ENCODE measurements around the gene TRIM44.

TRIM44 gene

DNA sequence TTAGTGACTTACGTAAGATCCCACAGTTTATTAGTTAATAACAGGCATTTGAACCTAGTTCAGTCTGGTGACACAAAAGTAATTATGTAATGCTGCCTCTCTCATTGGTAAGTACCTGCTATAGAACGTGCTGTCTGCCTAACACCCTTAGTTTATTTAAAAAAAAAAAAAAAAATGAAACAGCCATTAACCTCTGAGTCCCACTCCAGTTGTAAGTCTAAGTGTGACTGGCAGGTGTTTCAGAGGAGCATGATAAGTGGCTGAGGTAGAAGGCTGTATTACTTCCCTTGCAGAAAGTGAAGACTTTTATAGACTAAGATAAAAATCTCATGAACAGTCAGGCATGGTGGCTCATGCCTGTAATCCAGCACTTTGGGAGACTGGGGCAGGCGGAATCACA lies 140.5 kb downstream of the TRIM44 start:
- Histone ChIP-seq H3K4me1 (ENCODE audit: control insufficient read depth in 5 of 5, insufficient read depth in 5 of 5, low read length in 5 of 5) (peaks cover 0 to 11% (median 0%) of the 10 kb centered on the region in 5 donors), H3K27me3 (ENCODE audit: control insufficient read depth in 5 of 5, insufficient read depth in 4 of 5, low read length in 5 of 5) (no peaks in the 10 kb centered on the region), H3K27ac (ENCODE audit: low read depth, low read length) (no peak overlapping the region), H3K9me3 (ENCODE audit: control insufficient read depth in 5 of 5, low read length in 5 of 5) (no peaks in the 10 kb centered on the region), H3K36me3 (ENCODE audit: control insufficient read depth in 5 of 5, insufficient read depth in 5 of 5, low read length in 5 of 5) (peaks cover 3 to 11% (median 5%) of the 10 kb centered on the region in 5 donors), H3K9ac (ENCODE audit: low read length in 5 of 5) (no peak overlapping the region), H3K4me3 (ENCODE audit: low read depth in 1 of 5, low read length in 5 of 5) (no peak overlapping the region)

- Histone ChIP-seq H3K9ac (ENCODE audit: low read length in 5 of 5) (no peak overlapping the region), H3K36me3 (ENCODE audit: control insufficient read depth in 5 of 5, insufficient read depth in 5 of 5, low read length in 5 of 5) (peaks cover 3 to 15% (median 5%) of the 10 kb centered on the region in 5 donors), H3K4me1 (ENCODE audit: control insufficient read depth in 5 of 5, insufficient read depth in 5 of 5, low read length in 5 of 5) (peaks cover 0 to 11% (median 0%) of the 10 kb centered on the region in 5 donors), H3K27me3 (ENCODE audit: control insufficient read depth in 5 of 5, insufficient read depth in 4 of 5, low read length in 5 of 5) (no peaks in the 10 kb centered on the region), H3K4me3 (ENCODE audit: low read depth in 1 of 5, low read length in 5 of 5) (no peak overlapping the region), H3K27ac (ENCODE audit: low read depth, low read length) (no peak overlapping the region), H3K9me3 (ENCODE audit: control insufficient read depth in 5 of 5, low read length in 5 of 5) (no peaks in the 10 kb centered on the region)
These were observed 142.0 kb downstream of the TRIM44 start for GRCh38 chr11:35804451-35805040.

DNA sequence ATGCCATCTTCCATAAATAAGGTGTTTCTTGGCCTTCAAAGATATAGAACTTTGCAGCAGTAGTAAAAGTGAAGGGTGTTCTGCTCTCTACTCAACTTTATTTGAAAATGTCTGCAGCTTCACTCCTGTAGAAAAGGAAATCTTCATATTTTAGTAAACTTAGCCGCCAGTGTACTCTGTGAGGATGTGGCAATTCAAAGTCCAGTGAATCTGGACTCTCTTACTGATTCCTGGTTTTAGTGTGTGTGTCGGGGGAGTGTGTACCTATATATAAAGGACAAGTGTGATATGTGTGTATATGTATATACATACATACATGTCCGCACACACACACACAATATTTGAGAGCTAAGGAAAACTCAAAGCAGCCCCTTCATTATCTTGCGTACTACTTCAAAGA lies 147.0 kb downstream of the TRIM44 start:
- peaks cover 0 to 17% (median 5%) of the 10 kb centered on the region in 5 donors for H3K4me1 ChIP-seq (ENCODE audit: control insufficient read depth in 5 of 5, insufficient read depth in 5 of 5, low read length in 5 of 5)

DNA sequence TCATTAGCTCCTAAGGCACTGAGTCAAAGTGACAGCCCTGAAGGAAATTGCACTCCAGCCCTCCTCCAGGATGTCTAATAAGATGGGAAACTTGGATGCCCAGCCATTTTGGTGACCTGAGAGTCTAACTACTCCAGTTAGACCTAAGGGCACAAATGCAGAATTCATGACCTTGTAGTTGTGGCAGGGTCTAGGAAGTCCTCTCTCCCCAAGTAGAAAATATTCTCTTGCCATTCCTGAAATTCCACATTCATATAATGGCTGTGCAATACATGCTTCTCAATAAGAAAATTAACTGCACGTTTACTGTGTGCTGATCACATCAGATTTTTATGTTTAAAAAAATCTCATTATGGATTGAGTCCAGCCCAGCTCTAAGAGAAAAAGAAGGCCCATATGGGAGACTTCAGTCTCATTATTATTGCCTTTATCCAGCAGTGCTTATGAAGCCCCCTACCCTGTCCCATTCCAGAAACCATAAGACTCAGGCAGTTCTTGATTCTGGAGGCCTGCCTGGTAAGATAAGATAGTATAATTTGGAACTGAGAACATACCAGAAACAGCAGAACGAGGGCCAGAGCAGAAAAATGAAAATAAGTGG lies 147.6 kb downstream of the TRIM44 start:
- Histone ChIP-seq H3K27me3 (ENCODE audit: control insufficient read depth in 5 of 5, insufficient read depth in 4 of 5, low read length in 5 of 5) (no peaks in the 10 kb centered on the region), H3K27ac (ENCODE audit: low read depth, low read length) (no peak overlapping the region), H3K36me3 (ENCODE audit: control insufficient read depth in 5 of 5, insufficient read depth in 5 of 5, low read length in 5 of 5) (peaks cover 3 to 15% (median 5%) of the 10 kb centered on the region in 5 donors), H3K4me3 (ENCODE audit: low read depth in 1 of 5, low read length in 5 of 5) (no peak overlapping the region), H3K9ac (ENCODE audit: low read length in 5 of 5) (no peak overlapping the region), H3K4me1 (ENCODE audit: control insufficient read depth in 5 of 5, insufficient read depth in 5 of 5, low read length in 5 of 5) (peaks cover 0 to 23% (median 11%) of the 10 kb centered on the region in 5 donors), H3K9me3 (ENCODE audit: control insufficient read depth in 5 of 5, low read length in 5 of 5) (no peaks in the 10 kb centered on the region)

More for the DNA sequence above, 147.0 kb downstream of the TRIM44 start:
- Histone ChIP-seq H3K27ac (ENCODE audit: low read depth, low read length) (no peak overlapping the region), H3K27me3 (ENCODE audit: control insufficient read depth in 5 of 5, insufficient read depth in 4 of 5, low read length in 5 of 5) (no peaks in the 10 kb centered on the region), H3K9me3 (ENCODE audit: control insufficient read depth in 5 of 5, low read length in 5 of 5) (no peaks in the 10 kb centered on the region), H3K36me3 (ENCODE audit: control insufficient read depth in 5 of 5, insufficient read depth in 5 of 5, low read length in 5 of 5) (peaks cover 3 to 15% (median 5%) of the 10 kb centered on the region in 5 donors), H3K4me3 (ENCODE audit: low read depth in 1 of 5, low read length in 5 of 5) (no peak overlapping the region), H3K9ac (ENCODE audit: low read length in 5 of 5) (no peak overlapping the region)

GRCh38 chr11:35811783-35812182 lies 149.2 kb downstream of the TRIM44 start:
- Histone ChIP-seq H3K9me3 (ENCODE audit: control insufficient read depth in 5 of 5, low read length in 5 of 5) (no peaks in the 10 kb centered on the region), H3K4me1 (ENCODE audit: control insufficient read depth in 5 of 5, insufficient read depth in 5 of 5, low read length in 5 of 5) (peaks cover 2 to 35% (median 19%) of the 10 kb centered on the region in 5 donors), H3K27ac (ENCODE audit: low read depth, low read length) (no peak overlapping the region), H3K9ac (ENCODE audit: low read length in 5 of 5) (no peak overlapping the region), H3K27me3 (ENCODE audit: control insufficient read depth in 5 of 5, insufficient read depth in 4 of 5, low read length in 5 of 5) (no peaks in the 10 kb centered on the region), H3K4me3 (ENCODE audit: low read depth in 1 of 5, low read length in 5 of 5) (no peak overlapping the region), H3K36me3 (ENCODE audit: control insufficient read depth in 5 of 5, insufficient read depth in 5 of 5, low read length in 5 of 5) (peaks cover 0 to 10% (median 0%) of the 10 kb centered on the region in 5 donors)

DNA sequence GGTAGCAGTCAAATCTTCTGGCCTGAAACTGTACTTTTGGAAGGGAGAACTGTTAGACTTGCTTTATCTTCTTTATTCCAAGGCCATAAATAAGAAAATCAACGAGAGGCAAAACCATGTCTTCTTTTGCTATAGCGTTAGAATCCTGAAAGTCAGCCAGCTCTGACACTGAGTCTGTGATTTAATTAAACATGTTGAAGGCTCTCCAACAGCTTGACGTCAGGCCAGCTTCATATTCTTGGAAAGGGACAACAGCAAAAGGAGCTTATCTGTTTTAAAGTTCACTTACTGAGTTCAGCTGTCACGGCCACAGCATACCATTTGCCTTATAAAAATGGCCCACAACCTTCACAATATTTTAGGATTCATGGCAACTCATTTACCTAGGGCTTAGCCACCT lies 150.3 kb downstream of the TRIM44 start:
- H3K9ac ChIP-seq (ENCODE audit: low read length in 5 of 5) = no peak overlapping the region
- H3K27ac ChIP-seq (ENCODE audit: low read depth, low read length) = no peak overlapping the region
- H3K4me3 ChIP-seq (ENCODE audit: low read depth in 1 of 5, low read length in 5 of 5) = no peak overlapping the region
- H3K4me1 ChIP-seq (ENCODE audit: control insufficient read depth in 5 of 5, insufficient read depth in 5 of 5, low read length in 5 of 5) = peaks cover 2 to 35% (median 19%) of the 10 kb centered on the region in 5 donors
- no peaks in the 10 kb centered on the region for H3K9me3 ChIP-seq (ENCODE audit: control insufficient read depth in 5 of 5, low read length in 5 of 5)
- H3K27me3 ChIP-seq (ENCODE audit: control insufficient read depth in 5 of 5, insufficient read depth in 4 of 5, low read length in 5 of 5) = no peaks in the 10 kb centered on the region
- peaks cover 0 to 4% (median 0%) of the 10 kb centered on the region in 5 donors for H3K36me3 ChIP-seq (ENCODE audit: control insufficient read depth in 5 of 5, insufficient read depth in 5 of 5, low read length in 5 of 5)

- no peak overlapping the region for H3K9ac ChIP-seq (ENCODE audit: low read length in 5 of 5)
- no peaks in the 10 kb centered on the region for H3K9me3 ChIP-seq (ENCODE audit: control insufficient read depth in 5 of 5, low read length in 5 of 5)
- no peak overlapping the region for H3K27ac ChIP-seq (ENCODE audit: low read depth, low read length)
These were observed 151.6 kb downstream of the TRIM44 start for GRCh38 chr11:35814081-35814695.

DNA sequence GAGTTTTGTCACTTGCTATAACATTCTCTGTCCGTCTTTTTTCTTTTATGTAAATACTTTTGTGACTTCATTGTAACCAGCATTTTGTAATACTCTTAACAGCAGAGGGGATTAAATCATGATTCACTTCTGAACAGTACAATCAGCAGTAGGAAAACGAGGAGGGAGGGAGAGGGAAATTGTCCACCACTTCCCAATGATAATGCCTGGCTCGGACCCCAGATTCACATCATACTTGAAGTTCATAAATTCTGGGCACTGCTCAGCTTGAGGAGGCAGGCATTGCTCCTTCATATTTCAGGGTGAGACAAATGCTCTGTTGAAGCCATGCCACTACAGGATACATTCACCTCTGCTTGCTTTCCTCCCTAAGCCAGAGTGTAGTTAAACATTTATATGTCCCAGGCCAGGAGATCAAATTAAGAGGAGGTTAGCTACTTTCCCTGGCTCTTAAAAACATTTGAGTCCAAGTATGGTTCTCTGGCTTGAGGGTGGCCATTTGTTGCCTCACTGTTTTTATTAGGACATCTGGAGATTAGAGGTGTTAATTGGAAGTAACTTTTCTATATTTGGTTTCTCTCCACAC lies 152.2 kb downstream of the TRIM44 start:
- H3K4me3 ChIP-seq (ENCODE audit: low read depth in 1 of 5, low read length in 5 of 5) = no peak overlapping the region
- no peak overlapping the region for H3K9ac ChIP-seq (ENCODE audit: low read length in 5 of 5)
- H3K27me3 ChIP-seq (ENCODE audit: control insufficient read depth in 5 of 5, insufficient read depth in 4 of 5, low read length in 5 of 5) = no peaks in the 10 kb centered on the region
- H3K9me3 ChIP-seq (ENCODE audit: control insufficient read depth in 5 of 5, low read length in 5 of 5) = no peaks in the 10 kb centered on the region
- peaks cover 2 to 35% (median 19%) of the 10 kb centered on the region in 5 donors for H3K4me1 ChIP-seq (ENCODE audit: control insufficient read depth in 5 of 5, insufficient read depth in 5 of 5, low read length in 5 of 5)
- H3K27ac ChIP-seq (ENCODE audit: low read depth, low read length) = no peak overlapping the region
- no peaks in the 10 kb centered on the region for H3K36me3 ChIP-seq (ENCODE audit: control insufficient read depth in 5 of 5, insufficient read depth in 5 of 5, low read length in 5 of 5)

More at GRCh38 chr11:35814081-35814695, 151.6 kb downstream of the TRIM44 start:
- no peak overlapping the region for H3K4me3 ChIP-seq (ENCODE audit: low read depth in 1 of 5, low read length in 5 of 5)
- H3K36me3 ChIP-seq (ENCODE audit: control insufficient read depth in 5 of 5, insufficient read depth in 5 of 5, low read length in 5 of 5) = peaks cover 0 to 2% (median 0%) of the 10 kb centered on the region in 5 donors
- no peaks in the 10 kb centered on the region for H3K27me3 ChIP-seq (ENCODE audit: control insufficient read depth in 5 of 5, insufficient read depth in 4 of 5, low read length in 5 of 5)
- peaks cover 2 to 35% (median 19%) of the 10 kb centered on the region in 5 donors for H3K4me1 ChIP-seq (ENCODE audit: control insufficient read depth in 5 of 5, insufficient read depth in 5 of 5, low read length in 5 of 5)

DNA sequence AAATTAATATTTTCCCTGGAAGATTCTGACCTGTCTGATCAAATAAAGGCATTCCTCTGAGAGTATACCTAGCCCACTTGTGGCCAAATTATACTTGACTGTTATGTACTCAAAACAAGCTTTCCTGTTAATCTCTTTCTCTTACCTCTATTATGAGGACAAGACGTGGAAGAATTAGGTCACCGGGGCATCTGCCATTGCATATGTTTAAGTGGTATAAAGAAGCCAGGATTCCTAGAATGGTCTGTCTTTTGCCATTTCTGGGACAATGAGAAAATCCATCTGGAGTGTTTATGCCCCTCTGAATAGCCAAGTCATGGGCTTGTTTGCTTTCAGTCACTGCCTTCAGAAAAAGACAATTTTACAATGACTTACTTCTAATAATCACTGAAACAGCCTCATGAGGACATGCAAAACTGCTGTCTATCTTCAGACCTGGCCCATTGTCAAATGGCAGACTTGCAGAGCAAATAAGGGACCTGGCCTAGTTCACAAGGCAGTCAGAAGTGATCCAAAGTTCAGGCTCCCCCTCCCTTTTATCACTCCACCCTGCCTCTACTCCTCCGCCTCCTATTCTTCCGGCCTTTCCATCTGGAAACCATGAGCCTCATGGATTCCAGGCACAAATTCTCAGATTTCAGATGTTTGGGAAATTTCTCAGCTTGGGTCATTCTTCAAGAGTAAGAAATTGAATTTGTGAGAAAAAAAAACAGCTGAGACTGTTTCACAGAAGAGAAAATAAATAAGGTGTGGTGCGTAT lies 153.2 kb downstream of the TRIM44 start:
- peak overlapping the region; percentile 32 for H3K27ac ChIP-seq (ENCODE audit: low read depth, low read length)
- H3K9me3 ChIP-seq (ENCODE audit: control insufficient read depth in 5 of 5, low read length in 5 of 5) = no peaks in the 10 kb centered on the region
- H3K4me1 ChIP-seq (ENCODE audit: control insufficient read depth in 5 of 5, insufficient read depth in 5 of 5, low read length in 5 of 5) = peaks cover 6 to 35% (median 19%) of the 10 kb centered on the region in 5 donors
- no peak overlapping the region for H3K9ac ChIP-seq (ENCODE audit: low read length in 5 of 5)
- no peak overlapping the region for H3K4me3 ChIP-seq (ENCODE audit: low read depth in 1 of 5, low read length in 5 of 5)
- H3K36me3 ChIP-seq (ENCODE audit: control insufficient read depth in 5 of 5, insufficient read depth in 5 of 5, low read length in 5 of 5) = no peaks in the 10 kb centered on the region
- H3K27me3 ChIP-seq (ENCODE audit: control insufficient read depth in 5 of 5, insufficient read depth in 4 of 5, low read length in 5 of 5) = no peaks in the 10 kb centered on the region

Data from subcutaneous abdominal adipose tissue (tissue), 5 donors.